Transverse colon (tissue), 3 donors: Measurements from ENCODE around the gene RBM8A.

Source experiments
- EP300 ChIP-seq: sonication (generic); formaldehyde crosslinking; IDR thresholded peaks from one replicate; pipeline ENCODE4 v1.6.1; 2017; ENCODE audit warnings: antibody characterized with exemption, low read depth
- POLR2A ChIP-seq: fragments of 450-650 bp; IDR thresholded peaks from one replicate; pipeline ENCODE4 v1.6.1; 2016; ENCODE audit warnings: antibody characterized with exemption, mild to moderate bottlenecking, moderate library complexity
- TF ChIP-seq, protein P1 (sequence below), 5 experiments: fragments of 200-600 bp in 3 of 5; fragments of 450-650 bp in 2 of 5; sonication (generic) in 3 of 5; IDR thresholded peaks; 1 replicate in 2 of 5; 2 replicates in 3 of 5; pipeline ENCODE4 v1.5.1; 2016 to 2017; ENCODE audit warnings: antibody characterized with exemption in 5 of 5, inconsistent platforms in 3 of 5, mild to moderate bottlenecking in 2 of 5, moderate library complexity in 1 of 5

GRCh38 chr1:145908653-145909052, 18.6 kb downstream of the RBM8A start:
- TF ChIP-seq POLR2A, result no peak
- TF ChIP-seq, protein P1, sequence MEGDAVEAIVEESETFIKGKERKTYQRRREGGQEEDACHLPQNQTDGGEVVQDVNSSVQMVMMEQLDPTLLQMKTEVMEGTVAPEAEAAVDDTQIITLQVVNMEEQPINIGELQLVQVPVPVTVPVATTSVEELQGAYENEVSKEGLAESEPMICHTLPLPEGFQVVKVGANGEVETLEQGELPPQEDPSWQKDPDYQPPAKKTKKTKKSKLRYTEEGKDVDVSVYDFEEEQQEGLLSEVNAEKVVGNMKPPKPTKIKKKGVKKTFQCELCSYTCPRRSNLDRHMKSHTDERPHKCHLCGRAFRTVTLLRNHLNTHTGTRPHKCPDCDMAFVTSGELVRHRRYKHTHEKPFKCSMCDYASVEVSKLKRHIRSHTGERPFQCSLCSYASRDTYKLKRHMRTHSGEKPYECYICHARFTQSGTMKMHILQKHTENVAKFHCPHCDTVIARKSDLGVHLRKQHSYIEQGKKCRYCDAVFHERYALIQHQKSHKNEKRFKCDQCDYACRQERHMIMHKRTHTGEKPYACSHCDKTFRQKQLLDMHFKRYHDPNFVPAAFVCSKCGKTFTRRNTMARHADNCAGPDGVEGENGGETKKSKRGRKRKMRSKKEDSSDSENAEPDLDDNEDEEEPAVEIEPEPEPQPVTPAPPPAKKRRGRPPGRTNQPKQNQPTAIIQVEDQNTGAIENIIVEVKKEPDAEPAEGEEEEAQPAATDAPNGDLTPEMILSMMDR (IDR thresholded peaks at IDR 0.05), result no peak
- TF ChIP-seq EP300, result no peak
